Neural progenitor cell (in vitro differentiated cells): ENCODE results near the gene TEKTIP1.

Source experiments
- CTCF ChIP-seq: fragments of 200-600 bp; sonication (generic); IDR thresholded peaks from 2 replicates; pipeline ENCODE4 v1.5.1; 2017; ENCODE audit warnings: antibody characterized with exemption, mild to moderate bottlenecking
- EZH2 ChIP-seq: fragments of 200-600 bp; sonication (generic); IDR thresholded peaks from 2 replicates; pipeline ENCODE4 v1.6.1; 2017; ENCODE audit warnings: antibody characterized with exemption, mild to moderate bottlenecking, moderate library complexity
- EZH2phosphoT487 ChIP-seq: fragments of 200-600 bp; sonication (generic); IDR thresholded peaks from 2 replicates; pipeline ENCODE4 v1.6.1; 2017; ENCODE audit warnings: antibody characterized with exemption

GRCh38 chr19:3556423-3556977 is 17.5 kb downstream of the TEKTIP1 start:
- TF ChIP-seq CTCF (no peak), EZH2 (no peak), EZH2phosphoT487 (no peak)
